Measurements from ENCODE around the gene TRPM1. TPM values are rescaled to one million over a fixed set of nuclear protein-coding genes. Genes with fewer than 3 reads are reported as not detected.

TRPM1 gene
- total RNA-seq, 1 donor from 2014 or later, result not detected

- H3K9me3 ChIP-seq, result no peaks in the 10 kb centered on the region
- H3K27ac ChIP-seq, result no peak overlapping the region
- no peak overlapping the region for H3K4me3 ChIP-seq
- no peaks in the 10 kb centered on the region for H3K36me3 ChIP-seq
- TF ChIP-seq, protein P1, sequence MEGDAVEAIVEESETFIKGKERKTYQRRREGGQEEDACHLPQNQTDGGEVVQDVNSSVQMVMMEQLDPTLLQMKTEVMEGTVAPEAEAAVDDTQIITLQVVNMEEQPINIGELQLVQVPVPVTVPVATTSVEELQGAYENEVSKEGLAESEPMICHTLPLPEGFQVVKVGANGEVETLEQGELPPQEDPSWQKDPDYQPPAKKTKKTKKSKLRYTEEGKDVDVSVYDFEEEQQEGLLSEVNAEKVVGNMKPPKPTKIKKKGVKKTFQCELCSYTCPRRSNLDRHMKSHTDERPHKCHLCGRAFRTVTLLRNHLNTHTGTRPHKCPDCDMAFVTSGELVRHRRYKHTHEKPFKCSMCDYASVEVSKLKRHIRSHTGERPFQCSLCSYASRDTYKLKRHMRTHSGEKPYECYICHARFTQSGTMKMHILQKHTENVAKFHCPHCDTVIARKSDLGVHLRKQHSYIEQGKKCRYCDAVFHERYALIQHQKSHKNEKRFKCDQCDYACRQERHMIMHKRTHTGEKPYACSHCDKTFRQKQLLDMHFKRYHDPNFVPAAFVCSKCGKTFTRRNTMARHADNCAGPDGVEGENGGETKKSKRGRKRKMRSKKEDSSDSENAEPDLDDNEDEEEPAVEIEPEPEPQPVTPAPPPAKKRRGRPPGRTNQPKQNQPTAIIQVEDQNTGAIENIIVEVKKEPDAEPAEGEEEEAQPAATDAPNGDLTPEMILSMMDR (IDR thresholded peaks at IDR 0.05), result no peak
- no peaks in the 10 kb centered on the region for H3K27me3 ChIP-seq
- no peaks in the 10 kb centered on the region for H3K4me1 ChIP-seq
- no peak for DNase-seq (ENCODE audit: low spot score in 2 of 2)
- intact Hi-C loops (cut with DNase I), result no loop called here
Observed at GRCh38 chr15:31081588-31082250, 19.8 kb downstream of the TRPM1 start.

DNA sequence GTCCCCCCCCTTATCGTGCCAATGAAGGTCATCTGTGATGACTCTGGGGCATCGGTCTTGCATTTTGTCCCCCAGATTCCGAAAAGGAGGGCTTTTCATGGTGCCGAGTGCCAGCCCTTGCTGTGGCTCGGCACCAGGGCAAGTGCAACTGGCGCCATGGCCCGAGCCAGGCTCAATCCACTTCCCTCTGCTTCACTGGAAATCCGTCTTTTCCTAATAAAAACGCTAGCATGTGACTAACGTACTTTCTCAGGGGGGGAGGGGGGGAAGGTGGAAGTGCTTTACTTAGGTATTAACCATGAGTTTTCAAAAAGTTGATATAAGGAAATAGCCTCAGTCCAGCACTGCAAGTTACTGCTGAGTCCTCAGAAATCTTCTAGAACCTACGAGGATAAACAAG is 20.5 kb downstream of the TRPM1 start:
- TF ChIP-seq, protein P1 (IDR thresholded peaks at IDR 0.05), result no peak
- no peaks in the 10 kb centered on the region for H3K9me3 ChIP-seq
- H3K27ac ChIP-seq, result no peak overlapping the region
- H3K4me3 ChIP-seq, result peak overlapping the region; percentile 12 to 36
- DNase-seq (ENCODE audit: low spot score in 2 of 2), result no peak
- no peaks in the 10 kb centered on the region for H3K27me3 ChIP-seq
- intact Hi-C loops (cut with DNase I), result no loop called here
- no peaks in the 10 kb centered on the region for H3K36me3 ChIP-seq
- no peaks in the 10 kb centered on the region for H3K4me1 ChIP-seq

DNA sequence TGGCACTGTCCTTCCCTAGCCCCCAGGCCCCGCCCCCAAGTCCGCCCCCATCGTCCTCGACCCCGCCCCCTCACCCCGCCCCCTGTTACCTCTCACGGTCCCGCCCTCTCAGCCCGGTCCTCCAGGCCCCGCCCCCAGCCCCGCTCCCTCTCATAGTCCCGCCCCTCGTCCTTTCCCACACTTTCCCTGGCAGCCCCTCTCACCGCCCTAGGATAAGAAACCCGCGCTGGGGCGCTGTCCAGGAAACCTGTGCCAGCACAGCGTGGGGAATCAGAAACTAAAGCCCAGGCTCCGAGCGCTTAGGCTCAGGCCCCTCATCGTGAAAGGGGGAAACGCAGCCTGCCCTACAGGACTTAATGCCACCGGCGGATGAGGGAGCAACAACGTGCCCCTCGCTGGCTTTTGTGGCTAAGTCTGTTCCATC is 20.9 kb downstream of the TRPM1 start:
- intact Hi-C loops (cut with DNase I), result no loop called here
- TF ChIP-seq, protein P1 (IDR thresholded peaks at IDR 0.05), result no peak
- no peaks in the 10 kb centered on the region for H3K4me1 ChIP-seq
- H3K27me3 ChIP-seq, result no peaks in the 10 kb centered on the region
- H3K27ac ChIP-seq, result no peak overlapping the region
- H3K9me3 ChIP-seq, result no peaks in the 10 kb centered on the region
- no peak for DNase-seq (ENCODE audit: low spot score in 2 of 2)
- H3K4me3 ChIP-seq, result peak overlapping the region; percentile 12 to 36
- H3K36me3 ChIP-seq, result no peaks in the 10 kb centered on the region

DNA sequence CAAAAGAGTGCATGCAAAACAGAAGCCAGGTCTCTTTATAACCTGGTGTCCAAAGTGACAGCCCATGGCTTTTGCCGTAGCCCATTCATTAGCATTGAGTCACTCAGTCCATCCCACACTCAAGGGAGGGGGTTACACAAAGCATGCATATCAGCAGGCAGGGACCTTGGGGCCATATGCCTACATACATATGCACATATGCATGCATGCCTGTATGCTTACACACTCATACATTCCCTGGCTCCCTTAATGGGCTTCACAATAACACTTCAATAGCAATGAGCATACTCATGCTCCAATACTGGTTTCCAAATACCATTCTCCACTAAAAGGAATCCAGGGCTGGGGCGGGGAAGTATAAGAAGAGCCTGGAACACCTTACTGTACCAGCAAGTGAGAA is 22.0 kb downstream of the TRPM1 start:
- H3K27ac ChIP-seq, result no peak overlapping the region

DNA sequence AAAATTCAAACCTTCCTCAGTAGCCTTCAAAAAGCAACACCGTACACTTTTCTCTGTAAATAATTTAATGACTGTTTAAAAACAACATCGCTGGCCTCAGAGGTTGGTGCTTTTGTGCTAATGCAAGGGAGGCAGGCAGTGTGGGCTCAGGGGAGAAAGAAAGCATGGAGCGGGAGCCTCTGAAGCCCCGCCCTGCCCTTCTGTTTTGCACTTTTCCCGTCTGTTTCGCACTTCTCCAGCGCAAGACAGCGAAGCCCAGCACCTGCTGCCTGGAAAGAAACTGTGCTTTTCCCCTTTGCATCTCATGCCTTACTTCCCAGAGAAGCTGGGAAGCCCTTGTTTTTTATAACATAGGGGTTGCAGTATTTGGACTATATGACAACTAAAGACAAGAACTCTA is 23.1 kb downstream of the TRPM1 start:
- Histone ChIP-seq H3K27ac (no peak overlapping the region), H3K4me1 (no peaks in the 10 kb centered on the region), H3K4me3 (no peak overlapping the region), H3K27me3 (no peaks in the 10 kb centered on the region), H3K36me3 (no peaks in the 10 kb centered on the region), H3K9me3 (no peaks in the 10 kb centered on the region)
- DNase-seq (ENCODE audit: low spot score in 2 of 2), result no peak
- TF ChIP-seq, protein P1 (IDR thresholded peaks at IDR 0.05), result no peak
- intact Hi-C loops (cut with DNase I), result no loop called here

More for the DNA sequence above, 22.0 kb downstream of the TRPM1 start:
- Histone ChIP-seq H3K9me3 (no peaks in the 10 kb centered on the region), H3K4me1 (no peaks in the 10 kb centered on the region), H3K27me3 (no peaks in the 10 kb centered on the region), H3K36me3 (no peaks in the 10 kb centered on the region), H3K4me3 (no peak overlapping the region)
- intact Hi-C loops (cut with DNase I), result no loop called here
- TF ChIP-seq, protein P1 (IDR thresholded peaks at IDR 0.05), result no peak
- no peak for DNase-seq (ENCODE audit: low spot score in 2 of 2)

- no peaks in the 10 kb centered on the region for H3K4me1 ChIP-seq
- no peaks in the 10 kb centered on the region for H3K36me3 ChIP-seq
- no peak for DNase-seq (ENCODE audit: low spot score in 2 of 2)
- TF ChIP-seq, protein P1 (IDR thresholded peaks at IDR 0.05), result no peak
- no peaks in the 10 kb centered on the region for H3K9me3 ChIP-seq
- intact Hi-C loops (cut with DNase I), result no loop called here
- H3K27me3 ChIP-seq, result no peaks in the 10 kb centered on the region
- no peak overlapping the region for H3K27ac ChIP-seq
- H3K4me3 ChIP-seq, result no peak overlapping the region
Observed at GRCh38 chr15:31077941-31078340, 23.6 kb downstream of the TRPM1 start.

All from ascending aorta (tissue), 2 donors.